Mesenchymal stem cell (in vitro differentiated cells and primary cell): ENCODE data around the gene NRROS.

Source experiments
- DNase-seq: peaks from one replicate; pipeline ENCODE4 v3.0.0-alpha.2; 2013
- H2AFZ ChIP-seq: one replicate; pipeline ENCODE4 v1.6.1; 2013; ENCODE audit warnings: low read depth, mild to moderate bottlenecking, control low read depth, inconsistent platforms, low read length, moderate library complexity
- H2AK5ac ChIP-seq: 2 replicates; pipeline ENCODE4 v1.6.1; 2013; ENCODE audit warnings: low read length, moderate library complexity, mild to moderate bottlenecking, inconsistent platforms; ENCODE audit not compliant: severe bottlenecking
- H2BK120ac ChIP-seq: one replicate; pipeline ENCODE4 v1.6.1; 2013; ENCODE audit warnings: low read depth, mild to moderate bottlenecking, inconsistent platforms, low read length, moderate library complexity
- H2BK12ac ChIP-seq, 2 experiments: one replicate each; pipeline ENCODE4 v1.6.1; 2013; ENCODE audit warnings: inconsistent platforms in 2 of 2, low read length in 2 of 2, mild to moderate bottlenecking in 2 of 2, moderate library complexity in 2 of 2, control low read depth in 1 of 2
- H2BK15ac ChIP-seq: one replicate; pipeline ENCODE4 v1.6.1; 2013; ENCODE audit warnings: mild to moderate bottlenecking, low read depth, inconsistent platforms; ENCODE audit not compliant: poor library complexity, severe bottlenecking
- H2BK5ac ChIP-seq: 2 replicates; pipeline ENCODE4 v1.6.1; 2013; ENCODE audit warnings: low read depth, mild to moderate bottlenecking, low read length, control low read depth, inconsistent platforms; ENCODE audit not compliant: poor library complexity, severe bottlenecking
- H3K14ac ChIP-seq, 2 experiments: one replicate each; pipeline ENCODE4 v1.6.1; 2013; ENCODE audit warnings: inconsistent platforms in 2 of 2, low read length in 2 of 2, control low read depth in 1 of 2, mild to moderate bottlenecking in 1 of 2, moderate library complexity in 1 of 2
- H3K18ac ChIP-seq, 2 experiments: one replicate each; pipeline ENCODE4 v1.6.1; 2013; ENCODE audit warnings: inconsistent platforms in 2 of 2, low read length in 2 of 2, control low read depth in 1 of 2, low read depth in 1 of 2, mild to moderate bottlenecking in 1 of 2
- H3K23ac ChIP-seq, 2 experiments: one replicate each; pipeline ENCODE4 v1.6.1; 2013; ENCODE audit warnings: inconsistent platforms in 2 of 2, low read length in 2 of 2, mild to moderate bottlenecking in 2 of 2, moderate library complexity in 2 of 2, control low read depth in 1 of 2
- H3K27ac ChIP-seq: 2 replicates; pipeline ENCODE4 v1.5.1; 2013; ENCODE audit warnings: mild to moderate bottlenecking, moderate library complexity, low read length, control low read depth, inconsistent platforms; ENCODE audit not compliant: poor library complexity, severe bottlenecking
- H3K27me3 ChIP-seq, 2 experiments: 2 replicates each; pipeline versions ENCODE4 v1.6.1 to v1.7.0; 2013; ENCODE audit warnings: low read length in 2 of 2, mild to moderate bottlenecking in 2 of 2, moderate library complexity in 2 of 2, control low read depth in 1 of 2, inconsistent platforms in 1 of 2; ENCODE audit not compliant: control insufficient read depth in 1 of 2, insufficient read depth in 1 of 2
- H3K36me3 ChIP-seq, 2 experiments: 2 replicates each; pipeline versions ENCODE4 v1.6.1 to v1.7.0; 2013; ENCODE audit warnings: low read length in 2 of 2, control low read depth in 1 of 2, inconsistent platforms in 1 of 2, low read depth in 1 of 2, mild to moderate bottlenecking in 1 of 2; ENCODE audit not compliant: insufficient read depth in 2 of 2, control insufficient read depth in 1 of 2
- H3K4ac ChIP-seq, 2 experiments: one replicate each; pipeline ENCODE4 v1.6.1; 2013; ENCODE audit warnings: inconsistent platforms in 2 of 2, low read length in 2 of 2, mild to moderate bottlenecking in 2 of 2, moderate library complexity in 2 of 2, control low read depth in 1 of 2, low read depth in 1 of 2
- H3K4me1 ChIP-seq: 2 replicates; pipeline ENCODE4 v1.6.1; 2013; ENCODE audit warnings: low read depth, low read length, control low read depth; ENCODE audit not compliant: control insufficient read depth, insufficient read depth
- H3K4me2 ChIP-seq: 2 replicates; pipeline ENCODE4 v1.6.1; 2013; ENCODE audit warnings: low read length, mild to moderate bottlenecking, inconsistent platforms; ENCODE audit not compliant: poor library complexity, severe bottlenecking
- H3K4me3 ChIP-seq, 2 experiments: 2 replicates each; pipeline versions ENCODE4 v1.5.1 to v1.7.0; 2013; ENCODE audit warnings: low read length in 2 of 2, mild to moderate bottlenecking in 2 of 2, control low read depth in 1 of 2, low read depth in 1 of 2; ENCODE audit not compliant: insufficient read depth in 1 of 2
- H3K79me1 ChIP-seq: replicated peaks from 2 replicates; pipeline ENCODE4 v1.6.1; 2013; ENCODE audit warnings: mild to moderate bottlenecking, control low read depth, low read length, inconsistent platforms; ENCODE audit not compliant: poor library complexity, severe bottlenecking
- H3K9ac ChIP-seq: 2 replicates; pipeline ENCODE4 v1.7.0; 2013; ENCODE audit warnings: mild to moderate bottlenecking, low read length, moderate library complexity
- H3K9me3 ChIP-seq: 2 replicates; pipeline ENCODE4 v1.7.0; 2013; ENCODE audit warnings: mild to moderate bottlenecking, low read length; ENCODE audit not compliant: control insufficient read depth
- H4K8ac ChIP-seq: one replicate; pipeline ENCODE4 v1.6.1; 2013; ENCODE audit warnings: inconsistent platforms, mild to moderate bottlenecking, low read length, moderate library complexity
- H4K91ac ChIP-seq: one replicate; pipeline ENCODE4 v1.6.1; 2013; ENCODE audit warnings: mild to moderate bottlenecking, low read length, inconsistent platforms
- WGBS: methylation state at CpG from one replicate; pipeline ENCODE4 v1.1.7; 2013; ENCODE audit warnings: mixed read lengths; 5-methylcytosine and 5-hydroxymethylcytosine counted together

The NRROS gene

GRCh38 chr3:196697270-196697669, 57.8 kb downstream of the NRROS start:
- H2BK12ac ChIP-seq: no peak overlapping the region
- no peaks in the 10 kb centered on the region for H3K79me1 ChIP-seq
- H3K4me1 ChIP-seq: peaks cover 5% of the 10 kb centered on the region
- no peak overlapping the region for H3K4me2 ChIP-seq
- 89% methylated on average over 2 of the region's 5 CpGs for WGBS
- H2AK5ac ChIP-seq: no peak overlapping the region
- H4K91ac ChIP-seq: no peak overlapping the region
- no peaks in the 10 kb centered on the region for H3K36me3 ChIP-seq
- DNase-seq: no peak
- no peak overlapping the region for H3K4ac ChIP-seq
- no peak overlapping the region for H2AFZ ChIP-seq
- H4K8ac ChIP-seq: no peak overlapping the region
- H2BK5ac ChIP-seq: no peak overlapping the region
- no peak overlapping the region for H3K9ac ChIP-seq
- H3K27me3 ChIP-seq: no peaks in the 10 kb centered on the region
- no peak overlapping the region for H3K14ac ChIP-seq
- no peak overlapping the region for H2BK120ac ChIP-seq
- no peak overlapping the region for H2BK15ac ChIP-seq
- no peaks in the 10 kb centered on the region for H3K9me3 ChIP-seq
- no peak overlapping the region for H3K23ac ChIP-seq
- H3K18ac ChIP-seq: no peak overlapping the region
- no peak overlapping the region for H3K4me3 ChIP-seq
- no peak overlapping the region for H3K27ac ChIP-seq

- Histone ChIP-seq H2BK120ac (no peak overlapping the region), H2AK5ac (no peak overlapping the region), H3K27ac (no peak overlapping the region), H3K9me3 (no peaks in the 10 kb centered on the region), H3K36me3 (no peaks in the 10 kb centered on the region), H3K14ac (no peak overlapping the region), H4K91ac (no peak overlapping the region), H3K79me1 (no peaks in the 10 kb centered on the region), H3K4me2 (no peak overlapping the region), H3K18ac (no peak overlapping the region), H2BK5ac (no peak overlapping the region), H3K9ac (no peak overlapping the region), H2AFZ (no peak overlapping the region), H2BK15ac (no peak overlapping the region), H3K4me3 (no peak overlapping the region), H3K4me1 (peaks cover 3% of the 10 kb centered on the region), H4K8ac (no peak overlapping the region), H3K27me3 (no peaks in the 10 kb centered on the region), H3K23ac (no peak overlapping the region), H3K4ac (no peak overlapping the region), H2BK12ac (no peak overlapping the region)
- WGBS: 87% methylated on average over 7 of the region's 7 CpGs
- no peak for DNase-seq
These were observed 60.3 kb downstream of the NRROS start for GRCh38 chr3:196699749-196700148.

- H2BK15ac ChIP-seq: no peak overlapping the region
- no peak for DNase-seq
- no peaks in the 10 kb centered on the region for H3K79me1 ChIP-seq
- no peak overlapping the region for H4K91ac ChIP-seq
- no peak overlapping the region for H3K4me3 ChIP-seq
- no peaks in the 10 kb centered on the region for H3K36me3 ChIP-seq
- no peak overlapping the region for H3K4ac ChIP-seq
- 84% methylated on average over 4 of the region's 4 CpGs for WGBS
- H2BK5ac ChIP-seq: no peak overlapping the region
- H3K4me1 ChIP-seq: no peaks in the 10 kb centered on the region
- no peak overlapping the region for H3K18ac ChIP-seq
- H3K27ac ChIP-seq: no peak overlapping the region
- no peak overlapping the region for H4K8ac ChIP-seq
- no peak overlapping the region for H2AFZ ChIP-seq
- no peak overlapping the region for H3K23ac ChIP-seq
- H2BK12ac ChIP-seq: no peak overlapping the region
- no peak overlapping the region for H3K9ac ChIP-seq
- H2AK5ac ChIP-seq: no peak overlapping the region
- no peak overlapping the region for H3K4me2 ChIP-seq
- H3K14ac ChIP-seq: no peak overlapping the region
- H3K9me3 ChIP-seq: no peaks in the 10 kb centered on the region
- H2BK120ac ChIP-seq: no peak overlapping the region
- H3K27me3 ChIP-seq: no peaks in the 10 kb centered on the region
These were observed 61.3 kb downstream of the NRROS start for GRCh38 chr3:196700801-196701200.

GRCh38 chr3:196706327-196706726, 66.8 kb downstream of the NRROS start:
- Histone ChIP-seq H4K91ac (no peak overlapping the region), H2BK5ac (no peak overlapping the region), H3K4ac (no peak overlapping the region), H3K4me3 (no peak overlapping the region), H3K27me3 (no peaks in the 10 kb centered on the region), H3K27ac (no peak overlapping the region), H2BK12ac (no peak overlapping the region), H3K9me3 (no peaks in the 10 kb centered on the region), H3K23ac (no peak overlapping the region), H3K4me2 (no peak overlapping the region), H3K79me1 (peaks cover 4% of the 10 kb centered on the region), H2AK5ac (no peak overlapping the region), H3K9ac (no peak overlapping the region), H2BK120ac (no peak overlapping the region), H2BK15ac (no peak overlapping the region), H3K18ac (no peak overlapping the region), H3K36me3 (no peaks in the 10 kb centered on the region), H3K4me1 (peaks cover 2% of the 10 kb centered on the region), H2AFZ (no peak overlapping the region), H4K8ac (no peak overlapping the region), H3K14ac (no peak overlapping the region)
- DNase-seq: no peak
- 92% methylated on average over 2 of the region's 5 CpGs for WGBS
